ENCODE data around the gene RHOJ.
A peak's percentile ranks its signal among the peaks of the same experiment; 100 is the strongest.
"Not testable (repeated sequence)": the region's sequence is repeated elsewhere in the genome, so short reads cannot be mapped to it uniquely, and the experiment has no call there.

Gene RHOJ

DNA sequence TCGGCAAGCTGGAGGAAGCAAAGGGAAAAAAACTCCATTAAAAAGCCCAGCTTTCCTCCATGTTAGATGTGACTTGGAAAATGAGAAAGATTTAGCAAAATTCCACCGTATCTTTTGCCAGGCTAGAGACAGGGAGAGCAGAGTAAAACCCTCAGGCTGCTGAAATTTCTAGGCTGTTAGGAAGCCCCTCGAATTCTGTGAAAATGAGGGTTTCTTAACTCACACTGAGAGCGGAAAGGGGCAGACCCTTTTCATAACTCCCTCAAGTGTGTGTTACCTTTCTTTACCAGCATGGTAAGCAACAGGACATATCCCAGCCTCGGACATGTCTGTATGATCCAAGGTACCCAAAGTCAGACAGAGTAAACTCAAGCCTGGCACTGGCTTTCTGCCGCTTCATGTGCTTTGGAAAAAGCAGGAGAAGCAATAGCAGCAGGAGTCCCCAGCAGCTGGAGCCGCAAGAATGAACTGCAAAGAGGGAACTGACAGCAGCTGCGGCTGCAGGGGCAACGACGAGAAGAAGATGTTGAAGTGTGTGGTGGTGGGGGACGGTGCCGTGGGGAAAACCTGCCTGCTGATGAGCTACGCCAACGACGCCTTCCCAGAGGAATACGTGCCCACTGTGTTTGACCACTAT, at the start of gene RHOJ:
Gene RHOJ, plus strand, starts transcription at position 37 of the 637 bp plus-strand sequence. Its CDS starts 427 bp downstream, at position 464.
- peak; percentile 50 for DNase-seq

- peak; percentile 9 for DNase-seq
Observed at GRCh38 chr14:63155511-63156185, 48.6 kb upstream of the RHOJ start.

DNA sequence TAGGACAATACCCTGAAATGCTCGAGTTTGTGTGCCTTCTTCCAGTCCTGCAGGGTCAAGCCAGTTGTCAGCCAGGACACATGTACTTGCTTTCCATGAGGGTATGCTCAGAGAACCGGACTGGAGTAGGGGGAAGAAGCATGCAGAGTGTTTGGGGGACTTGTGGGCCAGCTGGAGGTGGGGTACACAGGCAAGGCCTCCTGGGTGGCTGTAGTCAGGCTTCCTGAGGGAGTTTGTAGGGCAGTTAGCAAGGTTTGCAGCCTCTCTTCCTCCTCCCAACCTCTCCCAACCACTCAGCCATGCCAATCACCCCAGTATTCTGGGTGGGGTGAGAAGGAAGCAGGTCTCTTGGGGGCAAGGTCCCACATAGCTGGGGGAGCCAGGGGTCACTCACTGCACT, 47.0 kb upstream of the RHOJ start:
- no peak for DNase-seq

- DNase-seq: no peak
Observed at GRCh38 chr14:63163306-63163705, 40.9 kb upstream of the RHOJ start.

GRCh38 chr14:63164108-63164683, 40.0 kb upstream of the RHOJ start:
- DNase-seq: no peak

DNA sequence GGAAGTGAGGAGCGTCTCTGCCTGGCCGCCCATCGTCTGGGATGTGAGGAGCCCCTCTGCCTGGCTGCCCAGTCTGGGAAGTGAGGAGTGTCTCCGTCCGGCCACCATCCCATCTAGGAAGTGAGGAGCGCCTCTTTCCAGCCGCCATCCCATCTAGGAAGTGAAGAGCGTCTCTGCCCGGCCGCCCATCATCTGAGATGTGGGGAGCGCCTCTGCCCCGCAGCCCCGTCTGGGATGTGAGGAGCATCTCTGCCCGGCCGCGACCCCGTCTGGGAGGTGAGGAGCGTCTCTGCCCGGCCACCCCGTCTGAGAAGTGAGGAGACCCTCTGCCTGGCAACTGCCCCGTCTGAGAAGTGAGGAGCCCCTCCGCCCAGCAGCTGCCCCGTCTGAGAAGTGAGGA, 39.0 kb upstream of the RHOJ start:
- not testable (repeated sequence) for DNase-seq

DNA sequence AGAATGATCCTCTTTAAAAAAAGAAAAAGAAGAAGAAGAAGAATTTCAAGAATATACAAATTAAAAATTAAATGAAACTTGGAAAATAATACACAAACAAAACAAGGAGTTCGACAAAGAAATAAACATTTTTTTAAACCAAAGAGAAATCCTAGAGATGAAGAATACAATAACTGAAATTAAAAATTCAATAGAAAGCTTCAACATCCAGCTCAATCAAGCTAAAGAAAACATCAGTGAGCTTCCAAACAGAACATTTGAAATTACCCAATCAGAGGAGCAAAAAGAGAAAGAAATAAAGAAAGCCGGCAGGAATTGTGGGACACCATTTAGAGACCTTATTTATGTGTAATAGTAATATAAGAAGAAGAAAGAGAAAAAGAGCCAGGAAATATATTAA, 37.2 kb upstream of the RHOJ start:
- DNase-seq: no peak

DNA sequence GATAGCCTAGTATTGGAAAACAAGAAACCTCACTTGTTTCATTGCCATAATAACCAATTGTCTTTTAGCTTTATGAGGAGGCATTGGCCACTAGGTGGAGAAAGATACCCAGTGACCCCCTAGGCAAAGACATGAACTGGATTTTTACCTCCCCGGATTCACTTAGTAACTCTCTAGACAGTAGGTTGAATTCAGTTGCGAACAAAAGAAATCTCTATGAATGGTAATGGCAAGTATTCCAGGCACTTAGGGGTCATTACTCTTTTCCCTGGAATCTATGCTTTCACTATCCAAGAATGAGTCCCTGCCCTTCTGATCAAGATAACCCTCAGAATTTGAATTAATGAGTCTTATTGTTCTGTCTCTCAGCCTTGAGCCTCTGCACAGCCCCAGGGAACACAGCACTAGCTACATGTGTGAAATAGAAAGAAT, 29.5 kb upstream of the RHOJ start:
- DNase-seq: peak; percentile 64

DNA sequence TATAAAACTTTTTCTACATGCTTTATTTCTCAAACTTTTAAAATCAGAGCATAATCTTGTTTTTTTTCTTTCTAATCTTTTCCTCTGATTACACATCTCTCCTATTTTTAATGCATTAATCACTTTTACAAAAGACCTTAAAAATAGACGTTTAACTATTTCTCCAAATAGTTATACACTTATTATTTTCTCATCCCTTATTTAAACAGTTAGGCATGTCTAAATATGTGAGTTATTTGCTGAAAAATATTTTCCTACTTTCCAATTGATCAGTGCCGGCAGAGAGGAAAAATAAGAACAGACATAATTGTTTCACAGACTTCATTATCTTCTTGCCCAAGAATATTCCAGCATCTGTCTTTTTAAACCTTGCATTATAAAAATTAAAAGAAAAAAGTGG, 28.7 kb upstream of the RHOJ start:
- no peak for DNase-seq

- peak; percentile 49 for DNase-seq
Observed at GRCh38 chr14:63178912-63179311, 25.3 kb upstream of the RHOJ start.

GRCh38 chr14:63179383-63179782, 24.9 kb upstream of the RHOJ start:
- no peak for DNase-seq

GRCh38 chr14:63180011-63180410, 24.2 kb upstream of the RHOJ start:
- DNase-seq: peak; percentile 8

DNA sequence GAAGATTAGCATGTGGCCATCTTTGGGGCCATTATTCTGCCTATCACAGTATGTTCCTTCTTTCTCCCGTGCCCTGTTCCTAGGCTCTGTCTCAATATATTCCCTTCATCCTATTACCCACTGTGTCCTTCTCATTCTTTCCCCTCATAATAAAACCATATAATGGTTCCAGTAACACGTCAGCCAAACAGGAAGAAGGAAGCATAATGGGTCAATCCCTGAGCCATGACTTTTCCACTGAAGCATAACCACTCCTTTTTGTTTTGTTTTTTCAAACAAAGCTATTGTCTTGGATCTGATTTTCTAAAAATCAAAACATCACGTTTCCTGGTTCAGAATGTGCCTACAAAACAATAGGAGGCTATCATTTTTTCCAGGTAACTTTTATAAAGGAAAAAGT, 21.3 kb upstream of the RHOJ start:
- no peak for DNase-seq

DNA sequence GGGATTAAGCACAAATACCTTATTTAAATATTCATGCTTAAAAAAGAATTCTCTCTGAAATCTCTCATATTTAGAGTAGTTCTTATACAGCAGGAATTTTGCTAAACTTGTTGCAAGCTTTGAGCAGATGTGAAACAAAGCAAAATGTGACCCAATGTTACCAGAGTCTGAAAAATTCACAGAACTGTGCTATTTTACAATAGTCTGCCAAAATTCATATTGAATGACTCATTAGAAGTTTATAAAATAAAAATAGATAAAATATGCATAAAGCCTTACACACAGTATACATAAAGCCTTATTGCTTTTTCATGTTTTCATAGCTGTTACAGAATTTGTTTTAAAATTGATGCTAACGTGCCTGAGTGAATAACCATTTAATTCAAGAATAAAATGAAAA, 17.8 kb upstream of the RHOJ start:
- DNase-seq: peak; percentile 60

GRCh38 chr14:63191211-63191610, 13.0 kb upstream of the RHOJ start:
- no peak for DNase-seq

DNA sequence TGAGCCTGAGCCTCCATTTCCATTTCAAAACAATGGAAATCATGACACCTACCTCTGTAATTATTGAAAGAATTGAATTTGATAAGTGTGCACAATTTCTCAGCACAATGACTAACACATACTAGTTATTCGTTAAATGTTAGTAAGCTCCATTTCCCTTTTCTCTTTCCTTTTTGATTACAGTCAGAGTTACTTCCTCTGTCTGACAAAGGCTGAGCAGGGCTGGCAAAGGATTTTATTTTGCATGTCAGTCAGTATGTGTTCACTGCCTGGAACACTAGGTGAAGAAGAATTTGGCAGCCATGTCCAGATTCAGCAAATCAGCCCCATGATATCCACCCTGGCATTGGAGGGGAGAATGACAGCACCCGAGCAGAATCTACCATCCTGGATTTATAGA, 12.2 kb upstream of the RHOJ start:
- DNase-seq: peak; percentile 6

GRCh38 chr14:63193236-63193635, 11.0 kb upstream of the RHOJ start:
- no peak for DNase-seq

GRCh38 chr14:63200035-63200740, 4.1 kb upstream of the RHOJ start:
- DNase-seq: no peak

DNA sequence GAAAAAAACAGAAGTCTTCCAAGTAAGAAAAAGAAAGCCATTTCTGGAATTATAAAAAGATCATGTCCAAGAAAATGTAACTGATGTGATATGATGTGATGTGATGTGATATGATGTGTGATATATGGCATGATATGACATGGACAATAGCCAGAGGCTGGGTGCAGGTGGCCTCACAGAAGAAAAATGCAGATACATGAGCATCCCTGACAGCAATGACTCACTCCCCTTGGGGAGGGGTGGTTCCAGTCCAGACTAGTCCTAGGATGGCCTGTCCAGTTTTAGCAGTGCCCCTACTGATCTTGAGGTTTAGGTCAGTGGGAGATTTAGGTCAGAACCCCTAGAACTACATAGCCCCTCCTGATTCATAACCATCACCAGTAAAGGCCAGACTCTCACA, 3.5 kb upstream of the RHOJ start:
- DNase-seq: no peak

DNA sequence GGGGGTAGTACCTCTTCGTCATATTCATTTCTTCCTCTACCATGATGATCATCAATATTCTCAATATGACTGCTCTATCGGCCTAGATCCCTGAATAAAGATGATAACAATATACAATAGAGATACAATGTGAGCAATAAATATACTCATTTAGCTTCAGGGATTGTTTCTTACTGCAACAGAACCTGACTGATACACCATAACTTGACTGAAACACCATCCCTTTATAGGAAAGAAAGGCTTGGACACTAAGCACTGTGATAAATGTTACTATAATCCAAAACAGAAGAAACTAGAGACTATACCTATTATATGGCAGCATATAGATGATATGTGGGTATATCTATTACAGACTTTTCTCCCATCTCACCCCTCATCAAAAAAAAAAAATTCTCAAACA, 1.2 kb upstream of the RHOJ start:
- DNase-seq: no peak

GRCh38 chr14:63203618-63204406, 431 bp upstream of the RHOJ start:
- DNase-seq: peak; percentile 99

- peak; percentile 16 for DNase-seq
Observed at GRCh38 chr14:63205044-63205575, 867 bp downstream of the RHOJ start.

GRCh38 chr14:63205866-63206265, 1.6 kb downstream of the RHOJ start:
- DNase-seq: peak; percentile 3
